GM21423 (cell line): ENCODE data around the gene NOL3.

Source experiments
- ATAC-seq: cut with Tn5 transposase; IDR thresholded peaks from one replicate; pipeline ENCODE4 v1.9.1; 2021; ENCODE audit warnings: mild to moderate bottlenecking, moderate library complexity; ENCODE audit not compliant: unreplicated experiment

NOL3 gene

DNA sequence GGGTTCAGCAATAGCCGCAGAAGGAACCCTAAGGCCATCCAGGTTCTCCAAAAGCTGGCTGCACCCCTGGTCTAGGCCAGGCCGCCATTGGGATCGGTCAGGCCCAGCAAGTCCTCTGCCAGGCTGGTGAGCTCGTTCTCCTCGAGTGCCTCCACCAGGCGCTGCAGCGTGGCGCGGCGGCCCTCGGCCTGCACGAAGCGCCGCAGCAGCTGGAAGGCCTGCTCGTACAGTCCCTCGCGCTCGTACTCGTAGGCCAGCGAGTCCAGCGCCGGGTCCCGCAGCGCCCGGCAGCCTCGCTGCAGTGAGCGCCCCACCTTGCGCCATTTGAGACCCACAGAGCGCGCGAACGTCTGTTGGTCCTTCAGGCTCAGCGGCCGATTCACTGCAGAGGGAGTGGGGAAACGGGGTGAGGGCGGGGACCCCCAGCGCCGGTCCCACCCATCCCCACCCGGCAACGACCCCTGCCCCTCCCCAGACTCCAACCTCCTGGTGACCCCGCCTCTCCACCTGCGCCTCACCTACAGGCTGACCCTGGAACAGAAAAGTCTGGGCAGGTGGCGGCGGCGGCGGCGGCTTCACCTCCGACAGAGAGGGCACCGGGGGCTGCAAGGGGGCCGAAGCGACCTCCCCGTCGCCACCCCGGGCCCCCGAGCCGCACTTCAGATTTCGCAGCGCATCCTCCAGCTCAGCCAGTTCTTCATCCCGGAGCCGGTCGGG lies 15.6 kb upstream of the NOL3 start:
- no peak for ATAC-seq

- ATAC-seq, result no peak
Observed at GRCh38 chr16:67155295-67156142, 14.8 kb upstream of the NOL3 start.

DNA sequence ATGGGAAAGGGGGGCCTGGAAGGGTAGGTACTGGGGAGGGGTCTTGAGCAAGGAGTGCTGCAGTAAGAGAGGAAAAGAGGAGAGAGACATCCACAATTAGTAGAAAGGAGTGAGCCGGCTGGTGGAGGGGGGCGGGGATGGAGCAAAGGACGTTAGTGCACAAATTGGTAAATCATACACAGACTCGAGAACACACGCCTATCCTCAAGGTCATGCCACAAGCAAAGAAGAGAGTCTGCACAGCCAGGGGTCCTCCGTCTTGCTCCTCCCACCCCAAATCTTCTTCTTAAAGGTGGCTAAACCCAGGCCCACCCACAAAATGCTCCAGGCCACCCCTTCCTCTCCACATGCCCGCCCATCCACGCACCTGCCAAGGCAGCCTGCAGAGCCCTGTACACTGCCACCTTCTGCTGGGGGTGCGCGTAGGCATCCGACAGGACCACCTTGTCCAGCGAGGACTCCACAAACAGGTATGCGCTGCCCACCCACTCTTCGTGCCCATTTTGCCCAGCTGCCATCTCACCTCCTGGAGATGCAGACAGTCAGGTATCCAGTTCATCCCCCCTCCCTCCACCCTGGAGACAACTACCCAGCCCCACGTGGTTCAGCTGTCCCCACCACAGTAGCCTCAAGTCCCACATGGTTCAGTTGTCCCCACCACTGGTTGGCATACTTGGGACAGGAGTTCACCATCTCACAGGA lies 14.0 kb upstream of the NOL3 start:
- ATAC-seq, result no peak

- no peak for ATAC-seq
Observed at GRCh38 chr16:67157106-67157748, 13.1 kb upstream of the NOL3 start.

DNA sequence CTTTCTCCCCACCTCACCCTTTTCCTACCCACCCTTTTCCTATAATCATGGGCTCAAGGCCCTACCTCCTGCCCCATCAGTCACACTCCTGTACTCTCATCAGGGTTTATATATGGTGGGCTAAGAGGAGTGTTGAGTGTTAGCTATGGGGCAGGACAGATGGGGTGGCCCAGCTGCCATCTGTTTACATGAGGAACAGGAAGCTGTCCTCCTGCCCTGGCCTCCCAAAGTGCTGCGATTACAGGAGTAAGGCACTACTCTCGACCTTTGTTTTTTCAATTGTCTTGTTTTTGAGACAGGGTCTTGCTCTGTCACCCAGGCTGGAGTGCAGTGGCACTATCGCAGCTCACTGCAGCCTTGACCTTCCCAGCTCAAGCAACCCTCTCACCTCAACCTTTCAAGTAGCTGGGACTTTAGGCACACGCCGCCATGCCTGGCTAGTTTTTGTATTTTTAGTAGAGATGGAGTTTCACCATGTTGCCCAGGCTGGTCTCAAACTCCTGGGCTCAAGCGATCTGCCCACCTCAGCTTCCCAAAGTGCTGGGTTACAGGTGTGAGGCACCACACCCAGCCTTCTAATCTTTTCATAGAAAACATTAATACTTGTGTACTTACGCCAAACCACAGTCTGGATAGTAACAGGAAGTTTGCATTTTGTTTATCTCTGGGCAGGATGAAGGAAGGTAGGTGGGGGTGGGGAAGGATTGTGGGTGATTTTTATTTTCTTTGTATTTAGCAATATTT lies 12.3 kb upstream of the NOL3 start:
- no peak for ATAC-seq

- ATAC-seq, result peak; percentile 42
Observed at GRCh38 chr16:67158637-67159600, 11.4 kb upstream of the NOL3 start.

GRCh38 chr16:67161595-67162058 lies 8.7 kb upstream of the NOL3 start:
- no peak for ATAC-seq

DNA sequence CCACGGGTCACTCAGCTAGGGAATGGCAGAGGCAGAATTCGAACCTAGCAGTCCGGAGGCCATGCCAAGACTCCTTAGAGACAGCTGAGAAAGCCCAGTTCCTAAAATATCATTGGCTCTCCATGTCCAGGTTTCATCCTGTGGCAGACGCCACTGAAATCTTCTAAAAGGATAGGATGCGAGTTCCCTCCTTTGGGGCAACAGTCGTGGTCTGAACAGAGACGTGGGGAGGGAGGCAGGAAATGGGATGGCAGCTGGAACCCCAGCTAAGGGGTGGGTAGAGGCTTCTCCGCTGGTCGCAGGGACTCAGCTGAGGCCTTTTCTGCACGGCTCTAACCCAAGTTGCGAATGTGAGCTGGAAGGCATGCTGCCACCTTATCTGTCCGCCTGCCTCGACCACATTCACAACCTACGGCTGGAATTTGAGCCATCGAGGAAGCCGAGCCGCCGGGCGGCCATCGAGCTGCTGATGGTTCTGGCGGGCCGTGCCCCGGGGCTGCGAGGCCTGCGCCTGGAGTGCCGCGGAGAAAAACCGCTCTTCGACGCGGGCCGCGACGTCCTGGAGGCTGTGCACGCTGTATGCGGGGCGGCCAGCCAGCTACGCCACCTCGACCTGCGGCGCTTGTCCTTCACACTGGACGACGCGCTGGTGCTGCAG lies 7.7 kb upstream of the NOL3 start:
- no peak for ATAC-seq

- no peak for ATAC-seq
Observed at GRCh38 chr16:67163164-67163998, 7.0 kb upstream of the NOL3 start.

GRCh38 chr16:67163999-67164558 lies 6.3 kb upstream of the NOL3 start:
- ATAC-seq, result no peak

GRCh38 chr16:67164599-67165061 lies 5.7 kb upstream of the NOL3 start, which contains the start of gene HSF4:
TSS of gene HSF4 (plus strand) at chr16:67164745. CDS start at chr16:67164812, 67 bp downstream.
- ATAC-seq, result no peak

- no peak for ATAC-seq
Observed at GRCh38 chr16:67165121-67166078, 4.9 kb upstream of the NOL3 start.

DNA sequence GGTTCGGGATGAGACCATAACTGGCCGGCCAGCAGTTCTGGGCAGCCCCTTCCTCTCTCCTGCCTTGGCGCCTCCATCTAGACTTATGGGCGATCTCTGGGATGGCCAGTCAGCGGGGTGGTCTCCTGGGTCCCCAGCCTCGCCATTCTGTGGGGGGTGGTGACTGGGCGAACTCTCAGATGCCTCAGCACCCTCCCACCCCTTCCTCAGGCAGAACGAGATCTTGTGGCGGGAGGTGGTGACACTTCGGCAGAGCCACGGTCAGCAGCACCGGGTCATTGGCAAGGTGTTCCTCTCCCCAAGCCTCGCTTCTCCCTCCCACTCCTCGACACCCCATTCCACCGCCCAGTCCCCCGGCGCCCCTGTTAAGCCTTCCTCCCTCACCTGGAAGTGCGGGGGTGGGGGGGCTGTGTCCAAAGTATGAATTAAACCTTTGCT lies 4.2 kb upstream of the NOL3 start:
- no peak for ATAC-seq

GRCh38 chr16:67166598-67167168 lies 3.7 kb upstream of the NOL3 start:
- ATAC-seq, result no peak

DNA sequence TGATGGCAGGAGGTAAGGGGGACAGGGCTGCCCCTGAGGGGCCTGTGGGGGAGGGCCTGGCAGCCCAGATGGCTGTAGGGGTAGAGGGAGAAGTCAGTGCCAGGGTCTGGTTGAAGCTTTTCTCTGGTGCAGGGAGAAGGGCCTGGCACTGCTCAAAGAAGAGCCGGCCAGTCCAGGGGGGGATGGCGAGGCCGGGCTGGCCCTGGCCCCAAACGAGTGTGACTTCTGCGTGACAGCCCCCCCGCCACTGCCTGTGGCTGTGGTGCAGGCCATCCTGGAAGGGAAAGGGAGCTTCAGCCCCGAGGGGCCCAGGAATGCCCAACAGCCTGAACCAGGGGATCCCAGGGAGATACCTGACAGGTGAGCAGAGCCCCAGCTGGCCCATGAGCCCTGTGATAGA lies 2.8 kb upstream of the NOL3 start:
- no peak for ATAC-seq

DNA sequence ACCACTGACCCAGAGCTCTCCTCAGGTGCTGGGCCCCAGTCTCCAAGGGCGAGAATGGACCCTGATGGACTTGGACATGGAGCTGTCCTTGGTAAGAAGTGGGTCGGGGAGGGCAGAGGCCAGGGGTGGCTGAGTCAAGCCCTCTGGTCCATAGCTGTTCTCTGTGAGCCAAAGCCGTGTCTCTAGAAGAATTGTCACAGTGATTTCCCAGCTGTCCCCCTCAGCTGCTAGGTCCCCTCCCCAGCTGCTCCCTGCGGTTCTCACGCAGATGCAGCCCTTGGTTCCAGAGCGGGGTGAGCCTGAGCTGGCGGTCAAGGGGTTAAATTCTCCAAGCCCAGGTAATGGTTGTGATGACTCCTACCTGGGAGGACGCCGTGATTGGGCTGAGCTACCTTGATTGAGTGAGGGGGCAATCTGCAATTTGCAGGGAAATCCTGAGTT lies 1.3 kb upstream of the NOL3 start:
- no peak for ATAC-seq
